Germinal center (tissue), 1 donor: Measurements from ENCODE around the gene TUBB4A.

Experiments used
- DNase-seq: peaks from one replicate; pipeline ENCODE4 v3.0.0; 2012; ENCODE audit warnings: mixed read lengths, low spot score

TUBB4A gene

GRCh38 chr19:6466526-6467248 lies 35.4 kb downstream of the TUBB4A start:
- DNase-seq: no peak

- DNase-seq: no peak
These were observed 36.4 kb downstream of the TUBB4A start for GRCh38 chr19:6465663-6466062.

GRCh38 chr19:6465006-6465405 lies 37.1 kb downstream of the TUBB4A start:
- DNase-seq: no peak

- DNase-seq: no peak
These were observed 37.8 kb downstream of the TUBB4A start, which contains the start of gene CRB3 for GRCh38 chr19:6464070-6464873. CRB3 (plus strand) TSS chr19:6464271; CDS start chr19:6464702, 431 bp downstream.

GRCh38 chr19:6460099-6460884 lies 41.8 kb downstream of the TUBB4A start:
- peak; percentile 97 for DNase-seq

GRCh38 chr19:6459262-6460098 lies 42.6 kb downstream of the TUBB4A start, which contains the start of gene SLC25A23:
SLC25A23 (minus strand) TSS chr19:6459792; CDS start chr19:6459628, 164 bp downstream.
- DNase-seq: peak; percentile 70

GRCh38 chr19:6458695-6459261 lies 43.3 kb downstream of the TUBB4A start:
- DNase-seq: no peak

- peak; percentile 30 for DNase-seq
These were observed 44.0 kb downstream of the TUBB4A start for GRCh38 chr19:6457958-6458694.

- no peak for DNase-seq
These were observed 46.2 kb downstream of the TUBB4A start for GRCh38 chr19:6455924-6456323.

- no peak for DNase-seq
These were observed 48.1 kb downstream of the TUBB4A start for GRCh38 chr19:6453951-6454565.

- no peak for DNase-seq
These were observed 49.2 kb downstream of the TUBB4A start for GRCh38 chr19:6452899-6453298.

GRCh38 chr19:6452223-6452614 lies 49.9 kb downstream of the TUBB4A start:
- DNase-seq: no peak

GRCh38 chr19:6451583-6452222 lies 50.4 kb downstream of the TUBB4A start:
- no peak for DNase-seq

GRCh38 chr19:6450166-6450565 lies 51.9 kb downstream of the TUBB4A start:
- DNase-seq: no peak

GRCh38 chr19:6448045-6448444 lies 54.1 kb downstream of the TUBB4A start:
- no peak for DNase-seq

- DNase-seq: no peak
These were observed 55.7 kb downstream of the TUBB4A start for GRCh38 chr19:6446452-6446851.
